22Rv1 (cell line): ENCODE data around the gene ATP12A.

ENCODE experiments used
- ZFX ChIP-seq: fragments of 450-650 bp; IDR thresholded peaks from 2 replicates; pipeline ENCODE4 v1.6.1; 2017; ENCODE audit warnings: antibody characterized with exemption, borderline replicate concordance
- TF ChIP-seq, protein P1 (sequence below): fragments of 450-650 bp; IDR thresholded peaks from 2 replicates; pipeline ENCODE4 v1.5.1; 2017; ENCODE audit warnings: mild to moderate bottlenecking

DNA sequence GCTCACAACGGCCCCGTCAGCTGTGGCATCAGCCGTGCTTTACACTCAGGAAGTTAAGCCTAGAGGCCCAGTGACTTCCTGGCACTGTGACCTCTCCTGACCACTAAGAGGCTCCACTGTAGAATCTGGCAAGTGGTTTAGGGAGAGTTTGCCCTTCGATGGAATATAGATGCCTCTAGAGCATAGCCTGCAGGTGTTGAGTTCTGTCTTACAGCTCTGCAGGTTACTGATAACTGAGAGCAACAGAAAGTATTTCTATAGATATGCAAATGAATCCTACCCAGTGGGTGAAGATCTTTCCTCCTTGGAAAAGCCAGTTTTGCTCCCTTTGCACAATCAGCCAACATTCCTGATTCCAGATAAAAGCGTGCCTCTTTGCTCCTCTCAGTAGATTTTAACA lies 35.8 kb downstream of the ATP12A start:
- TF ChIP-seq, protein P1, sequence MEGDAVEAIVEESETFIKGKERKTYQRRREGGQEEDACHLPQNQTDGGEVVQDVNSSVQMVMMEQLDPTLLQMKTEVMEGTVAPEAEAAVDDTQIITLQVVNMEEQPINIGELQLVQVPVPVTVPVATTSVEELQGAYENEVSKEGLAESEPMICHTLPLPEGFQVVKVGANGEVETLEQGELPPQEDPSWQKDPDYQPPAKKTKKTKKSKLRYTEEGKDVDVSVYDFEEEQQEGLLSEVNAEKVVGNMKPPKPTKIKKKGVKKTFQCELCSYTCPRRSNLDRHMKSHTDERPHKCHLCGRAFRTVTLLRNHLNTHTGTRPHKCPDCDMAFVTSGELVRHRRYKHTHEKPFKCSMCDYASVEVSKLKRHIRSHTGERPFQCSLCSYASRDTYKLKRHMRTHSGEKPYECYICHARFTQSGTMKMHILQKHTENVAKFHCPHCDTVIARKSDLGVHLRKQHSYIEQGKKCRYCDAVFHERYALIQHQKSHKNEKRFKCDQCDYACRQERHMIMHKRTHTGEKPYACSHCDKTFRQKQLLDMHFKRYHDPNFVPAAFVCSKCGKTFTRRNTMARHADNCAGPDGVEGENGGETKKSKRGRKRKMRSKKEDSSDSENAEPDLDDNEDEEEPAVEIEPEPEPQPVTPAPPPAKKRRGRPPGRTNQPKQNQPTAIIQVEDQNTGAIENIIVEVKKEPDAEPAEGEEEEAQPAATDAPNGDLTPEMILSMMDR = no peak
- no peak for TF ChIP-seq ZFX
